Measurements from ENCODE around the gene UGT3A2. TPM values are rescaled to one million over a fixed set of nuclear protein-coding genes. Genes with fewer than 3 reads are reported as not detected.

UGT3A2 gene
- total and polyA plus RNA-seq, 2 of the 8 experiments (the other 6 are each of a cell fraction or from before 2014, with no cell fraction given) = 19.4 to 28.8 TPM

DNA sequence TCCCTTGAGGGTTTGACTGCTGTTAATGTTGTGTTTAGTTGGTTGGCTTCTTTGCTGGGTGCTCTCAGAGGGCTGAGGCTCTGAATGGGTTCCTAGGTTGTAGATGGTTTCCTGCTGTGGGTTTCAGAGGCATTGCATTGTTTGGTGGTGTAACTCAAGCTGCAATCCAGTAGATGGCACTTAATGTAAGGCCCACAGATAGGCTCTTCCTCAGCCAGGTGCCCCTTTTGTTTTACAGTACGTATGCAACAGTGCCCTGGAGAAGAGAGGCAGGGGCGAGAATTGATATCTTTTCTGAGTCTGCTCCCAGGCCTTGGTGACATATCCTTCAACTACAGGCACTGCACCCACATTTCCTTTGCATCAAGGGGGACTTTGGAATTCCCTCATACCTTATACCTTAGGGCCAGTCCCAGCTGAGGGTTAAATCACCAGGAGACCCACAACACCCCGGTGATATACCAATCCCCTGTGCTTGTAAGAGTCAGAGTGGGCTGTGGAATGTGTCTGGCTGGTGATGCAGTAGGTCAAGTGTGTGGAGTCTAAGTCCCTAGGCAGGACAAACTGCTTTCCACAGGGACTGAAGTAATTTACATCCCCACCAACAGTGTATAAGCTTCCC lies 7.0 kb upstream of the UGT3A2 start:
- peak; percentile 44 to 51 for DNase-seq (ENCODE audit: low read depth in 1 of 2, low spot score in 2 of 2)
- Histone ChIP-seq H3K56ac (replicated peaks; ENCODE audit: insufficient read length, low read depth, low read length) (no peak overlapping the region), H3K18ac (ENCODE audit: extremely low read depth, low read length) (no peak overlapping the region), H3K79me1 (ENCODE audit: low read depth, low read length) (no peaks in the 10 kb centered on the region), H4K20me1 (replicated peaks in 1 of 2; ENCODE audit: control insufficient read depth in 1 of 2, insufficient read depth in 2 of 2, low read length in 2 of 2) (no peaks in the 10 kb centered on the region), H4K8ac (ENCODE audit: extremely low read depth, insufficient read depth, low read length) (no peak overlapping the region), H2BK20ac (ENCODE audit: low read length) (0 out of 2 replicates have a peak overlapping the region, but pooled peaks have one; percentile 83), H2BK5ac (ENCODE audit: low read depth, low read length) (no peak overlapping the region), H3K14ac (ENCODE audit: insufficient read length) (no peak overlapping the region), H2AFZ (ENCODE audit: low read length) (0 out of 2 replicates have a peak overlapping the region, but pooled peaks have one; percentile 90), H3K23me2 (ENCODE audit: low read depth, low read length) (no peaks in the 10 kb centered on the region), H2BK15ac (ENCODE audit: low read length) (no peak overlapping the region), H3K27ac (ENCODE audit: low read depth, low read length) (no peak overlapping the region), H3K36me3 (ENCODE audit: control insufficient read depth in 2 of 4, insufficient read depth in 4 of 4, low read length in 3 of 4) (no peaks in the 10 kb centered on the region), H2BK12ac (ENCODE audit: low read depth, low read length) (no peak overlapping the region), H3K4me2 (ENCODE audit: insufficient read depth in 1 of 2, low read depth in 2 of 2, low read length in 2 of 2) (peak overlapping the region in 1 of 2 experiments; percentile 9; a peak in 1 of 4 replicates), H4K91ac (replicated peaks; ENCODE audit: insufficient read length, low read length) (no peak overlapping the region), H2BK120ac (replicated peaks; ENCODE audit: low read depth, low read length) (no peak overlapping the region), H3K23ac (ENCODE audit: insufficient read length) (no peak overlapping the region), H3K4ac (replicated peaks; ENCODE audit: insufficient read length, low read depth, low read length) (peak overlapping the region; percentile 83), H2AK5ac (ENCODE audit: low read depth, low read length) (no peak overlapping the region), H3K9me3 (ENCODE audit: insufficient read depth in 2 of 2, low read depth in 1 of 2, low read length in 1 of 2) (no peaks in the 10 kb centered on the region), H3K79me2 (ENCODE audit: control insufficient read depth in 1 of 2, insufficient read depth in 2 of 2, low read length in 2 of 2) (no peaks in the 10 kb centered on the region), H3K27me3 (replicated peaks in 1 of 4; ENCODE audit: control insufficient read depth in 3 of 4, extremely low read depth in 1 of 4, insufficient read depth in 3 of 4, low read length in 3 of 4) (no peaks in the 10 kb centered on the region; a peak in 1 of 7 replicates), H3K9ac (replicated peaks in 1 of 4; ENCODE audit: extremely low read depth in 1 of 4, low read depth in 3 of 4, low read length in 3 of 4) (no peak overlapping the region), H3K4me1 (replicated peaks in 1 of 4; ENCODE audit: control insufficient read depth in 3 of 4, insufficient read depth in 4 of 4, low read length in 3 of 4) (peaks cover 0 to 4% (median 1%) of the 10 kb centered on the region in 4 experiments; a peak in 2 of 7 replicates), H4K5ac (ENCODE audit: insufficient read length, low read depth, low read length) (no peak overlapping the region), H3K4me3 (ENCODE audit: extremely low read depth in 1 of 4, insufficient read depth in 2 of 4, low read depth in 3 of 4, low read length in 4 of 4) (no peak overlapping the region)
- WGBS, 2 experiments (ENCODE audit: extremely low coverage in 1 of 2, insufficient coverage in 1 of 2, insufficient read length in 1 of 2, insufficient replicate concordance in 2 of 2, low coverage in 1 of 2, low lambda C conversion rate in 2 of 2, missing lambda C conversion rate in 1 of 2) = 49% methylated on average over 3 of the region's 3 CpGs; no CpG with 5 or more reads in 1 of the 2 experiments
- ChIA-PET POLR2A (ENCODE audit: partially characterized antibody) (interaction anchor here (1.3 kb wide), 1 partner anchor 168 kb away, joined by 6 read pairs; the partner anchor contains the start of gene NADK2), CTCF (ENCODE audit: partially characterized antibody) (interaction anchor here (0.6 to 3.8 kb wide), 9 partner anchors 9 to 325 kb away, joined by 3 to 26 read pairs (median 3); no protein-coding TSS in a partner anchor)
- peak; percentile 94 for FAIRE-seq
- TF ChIP-seq RAD21 (IDR thresholded peaks at IDR 0.05 in 1 of 2, conservative IDR thresholded peaks at IDR 0.05 in 1 of 2; ENCODE audit: low read depth in 2 of 2, low read length in 2 of 2) (peak; percentile 77 to 80), ZNF274 (IDR thresholded peaks at IDR 0.05; ENCODE audit: borderline replicate concordance, extremely low read depth, low read length) (no peak), TCF12 (IDR thresholded peaks at IDR 0.05; ENCODE audit: low read depth, low read length) (0 out of 2 replicates have a peak, but pooled peaks have one; percentile 43), SP1 (IDR thresholded peaks at IDR 0.05; ENCODE audit: low read depth, low read length) (no peak), RNF2 (IDR thresholded peaks at IDR 0.05; ENCODE audit: borderline replicate concordance, low read depth, low read length, missing control alignments, poor library complexity, severe bottlenecking) (no peak), CHD2 (IDR thresholded peaks at IDR 0.05; ENCODE audit: low read length) (no peak)
- TF ChIP-seq, protein P1, sequence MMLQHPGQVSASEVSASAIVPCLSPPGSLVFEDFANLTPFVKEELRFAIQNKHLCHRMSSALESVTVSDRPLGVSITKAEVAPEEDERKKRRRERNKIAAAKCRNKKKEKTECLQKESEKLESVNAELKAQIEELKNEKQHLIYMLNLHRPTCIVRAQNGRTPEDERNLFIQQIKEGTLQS (IDR thresholded peaks at IDR 0.05; ENCODE audit: insufficient read depth, low read depth, low read length) = no peak
- TF ChIP-seq, protein P2, sequence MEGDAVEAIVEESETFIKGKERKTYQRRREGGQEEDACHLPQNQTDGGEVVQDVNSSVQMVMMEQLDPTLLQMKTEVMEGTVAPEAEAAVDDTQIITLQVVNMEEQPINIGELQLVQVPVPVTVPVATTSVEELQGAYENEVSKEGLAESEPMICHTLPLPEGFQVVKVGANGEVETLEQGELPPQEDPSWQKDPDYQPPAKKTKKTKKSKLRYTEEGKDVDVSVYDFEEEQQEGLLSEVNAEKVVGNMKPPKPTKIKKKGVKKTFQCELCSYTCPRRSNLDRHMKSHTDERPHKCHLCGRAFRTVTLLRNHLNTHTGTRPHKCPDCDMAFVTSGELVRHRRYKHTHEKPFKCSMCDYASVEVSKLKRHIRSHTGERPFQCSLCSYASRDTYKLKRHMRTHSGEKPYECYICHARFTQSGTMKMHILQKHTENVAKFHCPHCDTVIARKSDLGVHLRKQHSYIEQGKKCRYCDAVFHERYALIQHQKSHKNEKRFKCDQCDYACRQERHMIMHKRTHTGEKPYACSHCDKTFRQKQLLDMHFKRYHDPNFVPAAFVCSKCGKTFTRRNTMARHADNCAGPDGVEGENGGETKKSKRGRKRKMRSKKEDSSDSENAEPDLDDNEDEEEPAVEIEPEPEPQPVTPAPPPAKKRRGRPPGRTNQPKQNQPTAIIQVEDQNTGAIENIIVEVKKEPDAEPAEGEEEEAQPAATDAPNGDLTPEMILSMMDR (IDR thresholded peaks at IDR 0.05; ENCODE audit: control extremely low read depth in 1 of 3, insufficient read depth in 1 of 3, low read depth in 1 of 3, low read length in 3 of 3) = peak in 2 of 3 experiments; percentile 60 to 78; a peak in 3 of 4 replicates

Data from H1 (cell line).